C4-2B (cell line): ENCODE results near the gene CPN2.

ENCODE experiments used
- H3K27ac ChIP-seq: fragments of 450-650 bp; 2 replicates; pipeline ENCODE4 v1.5.1; 2017
- ZFX ChIP-seq: fragments of 450-650 bp; IDR thresholded peaks from 2 replicates; pipeline ENCODE4 v1.6.1; 2017
- TF ChIP-seq, protein P1 (sequence below): fragments of 450-650 bp; conservative IDR thresholded peaks from 2 replicates; pipeline ENCODE4 v1.5.1; 2017; ENCODE audit warnings: mild to moderate bottlenecking

Gene CPN2

DNA sequence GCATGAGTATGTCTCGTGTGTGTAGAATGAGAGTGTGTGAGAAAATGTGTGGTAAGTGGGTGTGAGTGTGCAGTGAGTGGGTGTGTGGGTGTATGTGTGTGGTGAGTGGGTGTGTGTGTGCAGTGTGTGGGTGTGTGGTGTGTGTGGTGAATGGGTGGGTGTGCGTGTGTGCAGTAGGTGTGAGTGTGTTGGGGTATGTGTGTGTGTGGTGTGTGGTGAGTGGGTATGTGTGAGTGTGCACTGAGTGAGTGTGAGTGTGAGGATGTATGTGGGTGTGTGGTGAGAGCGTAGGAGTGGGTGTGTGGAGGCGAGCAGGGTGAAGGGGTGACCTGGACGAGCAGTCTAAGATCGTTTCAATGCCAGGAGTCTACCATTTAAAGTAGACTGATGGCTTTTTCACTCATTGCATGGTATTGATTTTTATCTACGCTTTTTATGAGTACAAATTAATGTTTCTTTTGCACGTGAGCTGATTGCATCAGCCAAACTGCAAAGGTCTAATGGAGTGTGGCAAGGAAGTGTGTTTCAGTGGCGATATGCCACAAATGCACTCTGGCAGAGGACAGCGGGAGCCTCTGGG is 1.6 kb upstream of the CPN2 start:
- TF ChIP-seq, protein P1, sequence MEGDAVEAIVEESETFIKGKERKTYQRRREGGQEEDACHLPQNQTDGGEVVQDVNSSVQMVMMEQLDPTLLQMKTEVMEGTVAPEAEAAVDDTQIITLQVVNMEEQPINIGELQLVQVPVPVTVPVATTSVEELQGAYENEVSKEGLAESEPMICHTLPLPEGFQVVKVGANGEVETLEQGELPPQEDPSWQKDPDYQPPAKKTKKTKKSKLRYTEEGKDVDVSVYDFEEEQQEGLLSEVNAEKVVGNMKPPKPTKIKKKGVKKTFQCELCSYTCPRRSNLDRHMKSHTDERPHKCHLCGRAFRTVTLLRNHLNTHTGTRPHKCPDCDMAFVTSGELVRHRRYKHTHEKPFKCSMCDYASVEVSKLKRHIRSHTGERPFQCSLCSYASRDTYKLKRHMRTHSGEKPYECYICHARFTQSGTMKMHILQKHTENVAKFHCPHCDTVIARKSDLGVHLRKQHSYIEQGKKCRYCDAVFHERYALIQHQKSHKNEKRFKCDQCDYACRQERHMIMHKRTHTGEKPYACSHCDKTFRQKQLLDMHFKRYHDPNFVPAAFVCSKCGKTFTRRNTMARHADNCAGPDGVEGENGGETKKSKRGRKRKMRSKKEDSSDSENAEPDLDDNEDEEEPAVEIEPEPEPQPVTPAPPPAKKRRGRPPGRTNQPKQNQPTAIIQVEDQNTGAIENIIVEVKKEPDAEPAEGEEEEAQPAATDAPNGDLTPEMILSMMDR = no peak
- TF ChIP-seq ZFX = no peak
- H3K27ac ChIP-seq = peak overlapping the region; percentile 61

DNA sequence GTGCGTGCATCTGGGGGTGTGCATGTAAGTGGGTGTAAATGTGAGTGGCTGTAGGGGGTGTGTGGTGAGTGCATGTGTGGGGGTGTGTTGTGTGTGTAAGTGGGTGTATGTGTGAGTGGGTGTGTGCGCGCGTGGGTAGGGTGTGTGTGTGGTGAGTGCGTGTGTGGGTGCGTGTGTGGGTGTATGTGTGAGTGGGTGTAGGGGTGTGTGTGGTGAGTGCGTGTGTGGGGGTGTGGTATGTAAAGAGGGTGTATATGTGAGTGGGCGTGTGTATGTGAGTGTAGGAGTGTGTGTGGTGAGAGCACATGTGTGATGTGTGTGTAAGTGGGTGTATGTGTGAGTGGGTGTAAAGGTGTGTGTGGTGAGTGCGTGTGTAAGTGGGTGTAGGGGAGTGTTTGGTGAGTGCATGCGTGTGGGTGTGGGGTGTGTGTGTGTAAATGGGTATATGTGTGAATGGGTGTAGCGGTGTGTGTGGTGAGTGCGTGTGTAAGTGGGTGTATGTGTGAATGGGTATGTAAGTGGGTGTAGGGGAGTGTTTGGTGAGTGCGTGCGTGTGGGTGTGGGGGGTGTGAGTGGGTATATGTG is 916 bp upstream of the CPN2 start:
- peak overlapping the region; percentile 61 for H3K27ac ChIP-seq
- TF ChIP-seq, protein P1 = no peak
- no peak for TF ChIP-seq ZFX

DNA sequence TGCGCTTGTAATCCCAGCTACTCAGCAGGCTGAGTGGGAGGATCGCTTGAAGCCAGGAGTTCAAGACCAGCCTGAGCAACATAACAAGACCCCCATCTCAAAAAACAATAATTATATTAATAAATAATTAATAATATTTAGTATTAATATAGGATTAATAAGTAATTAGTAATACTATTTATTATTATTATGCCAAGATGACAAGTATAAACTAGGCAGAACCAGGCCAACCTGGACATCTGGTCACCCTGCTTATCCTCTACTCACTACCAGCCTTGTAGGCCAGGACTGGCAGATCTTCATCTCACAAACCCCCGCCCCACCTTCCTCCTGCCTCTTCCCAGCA is 429 bp downstream of the CPN2 start:
- H3K27ac ChIP-seq = peak overlapping the region; percentile 1; the same call in 1 of the 2 replicates
- TF ChIP-seq ZFX = no peak
- TF ChIP-seq, protein P1 = no peak

DNA sequence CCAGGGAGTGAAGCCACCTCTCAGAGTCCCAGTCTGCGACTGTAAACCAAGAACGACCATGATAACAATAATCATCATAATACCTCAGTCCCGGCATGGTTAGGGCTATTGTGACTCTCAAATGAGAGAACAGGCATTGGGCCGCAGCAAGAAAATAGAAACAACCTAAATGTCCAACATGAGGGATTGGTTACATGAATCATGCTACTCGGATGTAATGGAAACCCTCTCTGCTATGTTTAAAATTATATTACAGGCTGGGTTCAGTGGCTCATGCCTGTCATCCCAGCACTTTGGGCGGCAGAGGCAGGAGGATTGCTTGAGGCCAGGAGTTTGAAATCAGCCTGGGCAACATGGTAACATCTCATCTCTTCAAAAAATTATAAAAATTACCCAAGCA is 2.8 kb downstream of the CPN2 start:
- no peak overlapping the region for H3K27ac ChIP-seq
- TF ChIP-seq, protein P1 = no peak
- TF ChIP-seq ZFX = no peak

DNA sequence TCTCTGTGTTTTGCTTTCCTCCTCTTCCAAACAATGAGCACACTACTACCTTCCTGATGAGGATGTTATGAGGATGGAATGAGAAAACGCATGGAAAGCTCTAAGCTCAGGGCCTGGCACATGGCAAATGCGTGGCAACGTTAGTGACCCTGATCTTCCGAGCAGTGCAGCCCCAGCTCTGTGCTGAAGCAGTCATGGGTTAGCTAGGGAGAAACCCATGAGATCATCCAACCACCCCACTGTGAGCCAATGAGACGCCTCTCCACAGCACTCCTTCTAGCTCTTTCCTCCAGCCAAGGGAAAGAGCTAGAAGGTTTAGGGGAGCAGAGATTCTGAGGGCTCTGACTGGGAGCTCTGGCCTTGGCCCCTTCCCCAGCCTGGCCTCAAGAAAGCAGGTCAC is 4.5 kb downstream of the CPN2 start:
- TF ChIP-seq, protein P1 = no peak
- TF ChIP-seq ZFX = no peak
- H3K27ac ChIP-seq = no peak overlapping the region

DNA sequence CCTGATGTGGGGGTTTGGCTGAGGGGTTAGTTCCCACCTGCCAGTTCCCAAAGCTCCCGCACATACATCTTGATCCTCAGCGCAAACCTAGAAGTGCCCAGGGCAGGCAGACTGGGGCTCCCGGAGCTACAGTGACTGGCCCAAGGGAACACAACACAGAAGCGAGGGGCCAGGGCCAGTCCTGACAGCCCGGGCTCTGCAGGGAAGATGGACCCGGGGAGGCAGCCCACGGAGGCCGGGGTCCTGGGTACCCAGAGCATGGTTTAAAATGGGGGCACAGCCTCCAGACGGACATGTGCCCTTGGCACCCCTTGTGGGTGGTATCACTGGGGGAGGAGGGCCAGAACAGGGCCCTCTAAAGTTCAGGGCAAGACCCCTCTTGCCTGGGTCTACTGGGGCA is 5.1 kb downstream of the CPN2 start:
- H3K27ac ChIP-seq = no peak overlapping the region
- TF ChIP-seq, protein P1 = no peak
- TF ChIP-seq ZFX = no peak

DNA sequence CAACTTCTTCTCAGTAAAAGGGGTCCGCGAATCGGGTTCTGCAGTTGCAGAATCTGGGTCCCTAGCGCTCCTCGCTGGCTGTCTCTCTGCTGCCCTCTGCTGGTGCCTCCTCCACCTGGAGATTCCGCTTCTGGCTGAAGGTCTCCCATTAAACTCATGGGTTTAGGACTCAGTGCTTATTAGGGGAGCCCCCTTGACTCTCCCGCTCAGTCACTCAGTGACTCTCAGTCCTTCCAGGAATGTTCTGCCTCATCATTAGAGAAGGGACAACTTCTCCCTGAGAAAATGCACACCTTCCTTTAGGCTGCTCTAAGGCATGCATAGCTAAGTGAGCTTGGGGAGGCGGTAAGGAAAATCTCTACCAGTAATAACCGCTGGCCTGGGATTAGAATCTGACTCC is 7.1 kb downstream of the CPN2 start:
- TF ChIP-seq, protein P1 = peak; percentile 100
- TF ChIP-seq ZFX = no peak
- no peak overlapping the region for H3K27ac ChIP-seq
